Loucy (cell line): Measurements from ENCODE around the gene GPR17.

Source experiments
- CTCF ChIP-seq: fragments of 200-600 bp; sonication (generic); conservative IDR thresholded peaks from 2 replicates; pipeline ENCODE4 v1.5.1; 2014; ENCODE audit warnings: mild to moderate bottlenecking, antibody characterized with exemption, low read length
- EZH2phosphoT487 ChIP-seq: fragments of 200-600 bp; IDR thresholded peaks from 2 replicates; pipeline ENCODE4 v1.6.1; 2018; ENCODE audit warnings: antibody characterized with exemption, mild to moderate bottlenecking, moderate library complexity, borderline replicate concordance

GRCh38 chr2:127649684-127650040, 3.7 kb downstream of the GPR17 start:
- TF ChIP-seq CTCF (peak; percentile 89), EZH2phosphoT487 (no peak)
